HG02642 (cell line): ENCODE data around the gene CYREN.
"Not testable (repeated sequence)": the region's sequence is repeated elsewhere in the genome, so short reads cannot be mapped to it uniquely, and the experiment has no call there.

Experiments
- ATAC-seq: cut with Tn5 transposase; IDR thresholded peaks from one replicate; pipeline ENCODE4 v1.9.1; 2021; ENCODE audit warnings: mild to moderate bottlenecking; ENCODE audit not compliant: unreplicated experiment, poor library complexity

Gene CYREN

GRCh38 chr7:135161669-135162068, 8.8 kb downstream of the CYREN start:
- ATAC-seq, result no peak

DNA sequence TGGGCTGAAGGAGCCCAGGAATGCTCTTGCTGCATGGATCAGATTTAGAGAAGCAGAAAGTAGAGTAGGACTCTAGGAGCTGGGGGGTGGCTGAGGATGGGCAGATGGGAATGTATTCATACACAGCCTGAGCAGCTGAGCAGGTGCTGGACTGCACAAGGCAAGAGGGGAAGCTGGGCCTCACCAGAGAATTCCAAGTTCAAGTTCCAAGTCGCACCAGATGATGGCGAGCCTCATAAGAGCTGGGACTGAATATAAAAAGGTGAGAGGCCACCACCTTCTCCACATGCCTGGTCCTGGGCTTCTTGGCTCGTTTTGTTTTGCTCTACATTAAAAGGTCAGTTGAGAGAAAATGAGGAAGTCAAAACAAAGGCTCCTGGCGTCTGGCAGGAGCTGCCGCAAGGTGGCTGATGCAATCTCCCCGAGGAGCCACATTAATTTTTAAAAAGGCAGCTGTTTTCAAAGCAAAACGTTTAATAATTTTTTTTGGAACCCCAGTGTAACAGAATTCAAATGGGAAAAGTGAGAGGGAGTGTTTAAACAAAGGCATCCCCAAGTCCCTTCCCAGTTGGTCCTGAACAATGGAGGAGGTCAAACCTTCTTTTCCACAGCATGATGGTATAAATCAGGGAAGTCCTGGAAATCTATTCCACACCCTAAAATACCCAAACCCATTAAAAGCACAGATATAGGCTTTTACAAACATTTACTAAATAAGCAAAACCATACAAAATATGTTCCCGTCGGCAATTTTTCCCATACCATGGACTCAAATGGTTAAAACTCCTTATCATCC, 9.5 kb downstream of the CYREN start:
- no peak for ATAC-seq

DNA sequence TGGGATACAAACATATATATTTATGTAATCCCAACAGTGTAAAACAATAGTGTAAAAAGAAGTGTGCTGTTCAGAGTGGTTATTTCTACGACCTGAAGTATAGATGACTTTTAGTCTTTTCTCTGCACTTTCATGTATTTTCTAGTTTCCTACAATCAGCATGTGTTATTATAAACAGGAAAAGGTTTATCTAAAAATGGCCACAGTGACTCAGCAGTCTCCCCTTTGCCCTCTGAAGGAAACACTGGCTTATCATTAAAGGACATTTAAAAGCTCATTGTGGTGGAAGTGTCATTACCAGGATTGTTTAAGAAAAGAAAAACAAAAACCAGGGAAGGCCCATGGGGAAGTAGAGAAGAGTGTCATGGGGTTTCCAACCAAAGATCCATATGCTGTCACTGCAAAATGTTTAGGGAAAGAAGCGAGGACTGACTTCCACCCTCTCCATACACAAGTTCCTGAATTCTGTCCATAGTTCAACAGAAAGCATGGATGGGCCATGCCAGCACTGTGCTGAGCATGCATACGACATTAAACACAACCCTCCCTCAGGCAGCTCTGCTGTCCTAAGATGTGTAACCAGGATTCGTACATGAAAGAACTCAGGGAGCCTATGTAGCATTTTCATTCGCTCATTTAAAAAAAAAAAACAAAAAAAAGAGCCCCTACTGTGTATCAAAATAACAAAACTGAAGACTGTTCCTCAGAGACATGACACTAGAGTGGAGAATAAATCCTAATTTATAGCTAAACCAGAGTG, 10.2 kb downstream of the CYREN start:
- no peak for ATAC-seq

- ATAC-seq, result no peak
Observed at GRCh38 chr7:135159359-135160085, 11.0 kb downstream of the CYREN start.

DNA sequence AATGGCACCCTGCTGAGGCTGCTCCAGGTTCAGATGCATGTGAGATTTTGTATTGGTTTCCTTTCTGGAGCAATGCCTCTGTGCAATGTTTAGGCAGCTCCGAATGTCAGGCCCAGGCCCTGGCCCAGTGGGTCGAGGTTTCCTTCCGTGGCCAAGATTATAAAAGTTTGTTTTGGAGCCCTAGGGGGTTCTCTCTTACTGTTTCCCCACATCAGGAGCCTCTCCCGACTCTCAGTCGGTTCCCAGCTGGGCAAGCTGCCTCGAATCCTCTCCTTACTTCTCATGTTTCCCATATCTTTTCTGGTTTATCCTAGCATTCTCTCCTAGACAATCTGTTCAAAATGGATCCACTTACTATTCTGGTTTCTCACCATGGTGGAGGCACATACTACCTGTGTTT, 11.6 kb downstream of the CYREN start:
- ATAC-seq, result no peak

GRCh38 chr7:135158141-135158655, 12.3 kb downstream of the CYREN start:
- ATAC-seq, result no peak

GRCh38 chr7:135156290-135156689, 14.2 kb downstream of the CYREN start:
- no peak for ATAC-seq

GRCh38 chr7:135154734-135155133, 15.8 kb downstream of the CYREN start:
- no peak for ATAC-seq

DNA sequence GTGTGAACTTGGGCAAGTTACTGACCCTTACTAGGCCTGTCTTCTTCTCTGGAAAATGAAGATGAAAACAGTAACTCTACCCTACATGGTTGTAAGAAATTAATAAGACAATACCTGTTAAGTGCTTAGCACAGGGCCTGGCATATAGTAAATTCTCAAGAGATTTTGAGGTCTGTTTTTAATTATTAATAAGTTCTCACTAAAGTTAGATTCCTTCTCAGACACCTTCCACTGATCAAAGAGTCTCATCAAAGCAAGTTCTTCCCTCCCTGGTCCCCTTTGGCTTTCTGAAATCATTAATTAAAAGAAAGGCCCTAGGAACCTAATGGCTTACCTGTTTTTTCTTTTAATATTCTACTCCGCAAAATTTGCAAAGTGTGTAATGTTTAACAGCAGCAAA, 18.1 kb downstream of the CYREN start:
- ATAC-seq, result no peak

DNA sequence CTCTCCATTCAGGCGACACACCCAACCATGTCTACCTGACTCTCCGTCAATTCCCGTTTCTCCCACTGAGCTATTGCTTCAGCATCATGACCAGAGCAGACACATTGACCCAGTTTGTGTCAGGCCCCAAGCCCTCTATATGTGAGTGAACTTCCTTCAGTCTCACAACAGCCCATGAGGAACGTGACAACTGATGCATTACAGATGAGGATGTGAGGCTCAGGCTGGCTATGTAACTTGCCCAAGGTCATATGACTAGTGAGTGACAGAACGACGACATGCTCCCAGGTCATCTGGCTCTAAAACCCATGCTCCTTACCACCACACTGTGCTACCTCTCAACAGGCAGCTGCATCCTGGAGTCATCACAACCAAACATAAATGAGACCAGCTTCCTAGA, 19.0 kb downstream of the CYREN start:
- no peak for ATAC-seq

GRCh38 chr7:135151132-135151531, 19.4 kb downstream of the CYREN start:
- no peak for ATAC-seq

DNA sequence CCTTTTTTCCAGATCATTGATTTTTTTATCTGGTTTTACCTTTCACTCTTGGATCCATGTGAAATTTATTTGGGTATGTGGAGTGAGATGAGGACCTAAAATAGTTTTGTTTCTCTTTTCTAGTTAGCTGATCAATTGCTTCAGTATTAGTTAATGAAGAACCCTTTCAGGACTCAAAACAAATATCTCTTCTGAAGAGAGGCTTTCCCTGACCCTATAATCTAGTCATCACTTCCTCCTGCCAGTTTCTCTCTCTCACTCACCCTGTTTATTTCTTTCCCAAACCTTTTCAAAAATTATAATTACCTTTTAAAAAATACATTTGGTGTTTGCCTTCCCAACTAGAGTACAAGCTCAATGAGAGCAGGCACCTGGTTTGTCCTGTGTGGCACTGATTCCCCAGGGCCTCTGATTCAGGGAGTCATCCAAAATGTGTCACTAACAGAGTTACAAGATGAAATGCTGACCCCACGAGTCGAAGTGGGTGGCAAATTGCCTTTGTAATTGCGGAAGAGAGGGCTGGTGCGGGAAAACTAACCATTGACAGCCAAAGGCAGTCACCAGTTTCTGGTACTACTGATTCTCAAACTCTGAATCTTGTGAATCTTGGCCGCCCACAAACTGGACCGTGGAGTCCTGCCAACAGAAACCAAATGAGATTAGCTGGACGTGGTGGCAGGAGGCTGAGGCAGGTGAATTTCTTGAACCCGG, 20.3 kb downstream of the CYREN start:
- ATAC-seq, result no peak

DNA sequence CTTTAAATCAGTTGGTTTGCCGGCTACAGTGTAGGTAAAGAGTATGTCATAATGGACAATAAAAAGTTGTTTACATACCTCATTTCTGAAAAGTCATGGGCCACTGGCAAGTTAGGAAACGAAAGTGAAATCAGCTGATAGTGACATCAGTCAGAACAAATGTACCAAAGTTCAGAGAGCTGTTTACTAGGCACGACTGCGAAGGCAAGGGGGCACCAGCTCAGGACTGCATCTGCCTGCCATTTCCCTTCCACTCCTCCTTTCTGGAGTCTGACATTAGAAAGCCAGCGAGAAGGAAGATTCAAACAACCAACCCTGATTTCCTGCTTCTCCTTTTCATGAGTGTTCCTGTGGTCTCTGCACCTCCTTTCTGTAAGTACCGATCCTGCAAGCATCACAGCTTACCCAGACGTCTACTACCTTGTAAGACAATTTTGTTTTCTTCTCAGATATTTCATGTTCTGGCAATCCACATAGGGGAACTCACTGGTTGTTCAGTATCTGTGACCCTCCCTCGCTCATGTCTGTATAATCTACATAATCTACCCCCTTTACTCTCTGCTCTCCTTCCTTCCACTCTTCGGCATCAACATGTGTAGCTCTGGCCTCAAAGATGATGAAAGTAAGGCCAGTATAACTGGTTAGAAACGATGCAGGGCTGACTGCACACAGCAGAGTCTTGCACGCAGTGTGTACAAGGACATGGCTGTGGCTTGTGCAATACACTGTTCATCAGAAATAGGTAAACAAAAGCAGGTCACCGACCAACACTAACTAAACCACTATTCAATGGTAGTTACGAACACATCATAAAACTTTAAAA, 22.4 kb downstream of the CYREN start, which contains the start of gene TMEM140:
Gene TMEM140 (plus strand): TSS at position 174 of the 823 bp plus-strand sequence. CDS start 16,370 bp downstream, outside the sequence.
- peak; percentile 74 for ATAC-seq

DNA sequence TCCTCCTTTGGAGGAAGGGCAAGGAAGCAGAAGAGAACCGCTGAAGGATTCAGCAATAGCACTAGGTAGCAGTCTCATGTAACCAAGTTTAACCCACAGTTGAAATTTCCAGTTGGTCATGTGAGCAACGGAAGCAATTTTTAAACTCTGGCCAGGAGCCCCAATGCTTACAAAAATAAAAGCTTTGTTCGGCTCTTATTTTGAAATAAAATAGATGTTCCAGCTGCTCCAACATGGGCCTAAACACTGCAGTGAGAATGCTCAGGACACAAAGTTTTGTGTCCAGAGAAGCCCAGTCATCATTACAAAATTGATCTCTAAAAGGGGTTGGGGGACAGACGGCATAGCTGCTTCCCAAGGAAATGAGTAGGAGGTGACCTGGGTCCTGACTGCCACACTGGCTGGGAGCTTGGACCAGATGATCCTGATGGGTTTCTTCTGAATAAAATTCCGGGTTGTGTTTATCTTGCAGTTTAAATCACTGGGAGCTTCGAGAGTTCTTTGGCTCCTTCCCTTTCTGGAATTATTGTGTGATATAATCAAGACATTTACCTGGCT, 23.1 kb downstream of the CYREN start:
- peak; percentile 17 for ATAC-seq

GRCh38 chr7:135143885-135144668, 26.4 kb downstream of the CYREN start:
- no peak for ATAC-seq

GRCh38 chr7:135129579-135129978, 40.9 kb downstream of the CYREN start:
- no peak for ATAC-seq

DNA sequence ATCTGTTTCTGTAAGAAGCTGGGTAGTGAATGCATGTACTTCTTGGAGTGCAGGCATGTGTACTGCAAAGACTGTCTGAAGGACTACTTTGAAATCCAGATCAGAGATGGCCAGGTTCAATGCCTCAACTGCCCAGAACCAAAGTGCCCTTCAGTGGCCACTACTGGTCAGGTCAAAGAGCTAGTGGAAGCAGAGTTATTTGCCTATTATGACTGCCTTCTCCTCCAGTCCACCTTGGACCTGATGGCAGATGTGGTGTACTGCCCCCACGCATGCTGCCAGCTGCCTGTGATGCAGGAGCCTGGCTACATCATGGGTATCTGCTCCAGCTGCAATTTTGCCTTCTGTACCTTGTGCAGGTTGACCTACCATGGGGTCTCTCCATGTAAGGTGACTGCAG, 41.6 kb downstream of the CYREN start:
- no peak for ATAC-seq

DNA sequence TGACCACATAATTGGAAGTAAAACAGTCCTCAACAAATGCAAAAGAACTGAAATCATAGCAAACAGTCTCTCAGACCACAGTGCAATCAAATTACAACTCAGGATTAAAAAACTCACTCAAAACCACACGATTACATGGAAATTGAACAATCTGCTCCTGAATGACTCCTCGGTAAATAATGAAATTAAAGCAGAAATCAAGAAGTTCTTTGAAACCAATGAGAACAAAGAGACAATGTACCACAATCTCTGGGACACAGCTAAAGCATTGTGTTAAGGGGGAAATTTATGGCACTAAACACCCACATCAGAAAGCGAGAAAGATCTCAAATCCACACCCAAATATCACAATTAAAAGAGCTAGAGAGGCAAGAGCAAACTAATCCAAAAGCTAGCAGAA, 45.9 kb downstream of the CYREN start:
- ATAC-seq, result not testable (repeated sequence)
